Measurements from ENCODE around the gene NANOGP8.

NANOGP8 gene

GRCh38 chr15:35121611-35122359 is 36.7 kb upstream of the NANOGP8 start:
- TF ChIP-seq CTCF (conservative IDR thresholded peaks at IDR 0.05; ENCODE audit: low read depth): no peak
- H3K27ac ChIP-seq: no peak overlapping the region
- DNase-seq (ENCODE audit: low spot score): no peak
- POLR2A ChIA-PET (ENCODE audit: low non-redundant PET): no interaction called here
- CTCF ChIA-PET: no interaction called here

- CTCF ChIA-PET: interaction anchor here (0.6 to 0.7 kb wide), 2 partner anchors 143 to 911 kb away, joined by 3 read pairs; no protein-coding TSS in a partner anchor
- no peak for DNase-seq (ENCODE audit: low spot score)
- TF ChIP-seq CTCF (conservative IDR thresholded peaks at IDR 0.05; ENCODE audit: low read depth): no peak
- POLR2A ChIA-PET (ENCODE audit: low non-redundant PET): no interaction called here
- no peak overlapping the region for H3K27ac ChIP-seq
Measured at GRCh38 chr15:35120173-35120572, 35.1 kb upstream of the NANOGP8 start.

- TF ChIP-seq CTCF (conservative IDR thresholded peaks at IDR 0.05; ENCODE audit: low read depth): no peak
- CTCF ChIA-PET: no interaction called here
- no peak for DNase-seq (ENCODE audit: low spot score)
- H3K27ac ChIP-seq: no peak overlapping the region
- POLR2A ChIA-PET (ENCODE audit: low non-redundant PET): no interaction called here
Measured at GRCh38 chr15:35118960-35119359, 33.9 kb upstream of the NANOGP8 start.

- no peak for DNase-seq (ENCODE audit: low spot score)
- ChIA-PET POLR2A (ENCODE audit: low non-redundant PET) (no interaction called here), CTCF (interaction anchor here (0.5 kb wide), 1 partner anchor 50 kb away, joined by 3 read pairs; no protein-coding TSS in a partner anchor)
- TF ChIP-seq CTCF (conservative IDR thresholded peaks at IDR 0.05; ENCODE audit: low read depth): no peak
- no peak overlapping the region for H3K27ac ChIP-seq
Measured at GRCh38 chr15:35117543-35118265, 32.6 kb upstream of the NANOGP8 start.

- CTCF ChIA-PET: no interaction called here
- DNase-seq (ENCODE audit: low spot score): no peak
Measured at GRCh38 chr15:35115155-35115725, 30.1 kb upstream of the NANOGP8 start.

More at GRCh38 chr15:35115155-35115725, 30.1 kb upstream of the NANOGP8 start:
- no peak overlapping the region for H3K27ac ChIP-seq
- no peak for TF ChIP-seq CTCF (conservative IDR thresholded peaks at IDR 0.05; ENCODE audit: low read depth)
- POLR2A ChIA-PET (ENCODE audit: low non-redundant PET): no interaction called here

Data from RWPE1 (cell line).